NCI-H2171 treated with DMSO at 0.1 percent for 48 hours (cell line): ENCODE measurements around the gene GDPD4.

Experiments
- DNase-seq: peaks from one replicate; lab custom pipeline; 2025; lab: John Stamatoyannopoulos, UW

GDPD4 gene

DNA sequence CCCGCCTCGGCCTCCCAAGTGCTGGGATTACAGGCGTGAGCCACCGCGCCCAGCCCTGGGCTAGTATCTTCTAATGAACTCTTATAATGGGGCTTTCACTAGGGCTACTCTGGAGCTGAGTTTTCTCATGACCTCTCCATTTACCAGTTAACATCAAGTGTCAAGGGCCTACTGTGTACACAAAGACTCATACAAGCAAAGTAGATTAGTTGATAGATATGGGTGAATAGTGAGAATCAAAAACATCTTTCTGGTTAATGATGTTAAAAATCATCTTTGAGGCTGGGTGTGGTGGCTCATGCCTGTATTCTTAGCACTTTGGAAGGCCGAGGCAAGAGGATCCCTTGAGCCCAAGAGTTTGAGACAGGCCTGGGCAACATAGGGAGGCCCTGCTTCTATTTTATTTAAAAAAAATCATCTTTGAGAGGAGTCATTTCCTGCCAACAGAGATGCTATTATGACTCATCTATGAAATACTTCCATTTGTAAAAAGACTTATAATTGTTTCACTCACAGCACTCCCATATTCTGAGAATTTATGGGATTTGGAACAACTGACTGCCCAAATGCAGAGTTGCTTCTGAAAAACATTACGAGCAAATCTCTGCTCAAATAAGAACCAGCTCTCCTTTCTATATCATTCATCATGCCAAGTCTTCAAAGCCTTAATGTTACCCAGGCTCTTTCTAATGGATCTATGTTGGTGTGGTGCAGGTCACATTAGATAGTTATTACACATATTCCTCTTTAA is 57.0 kb downstream of the GDPD4 start:
- no peak for DNase-seq

GRCh38 chr11:77236901-77237300 is 64.6 kb downstream of the GDPD4 start:
- DNase-seq = no peak

DNA sequence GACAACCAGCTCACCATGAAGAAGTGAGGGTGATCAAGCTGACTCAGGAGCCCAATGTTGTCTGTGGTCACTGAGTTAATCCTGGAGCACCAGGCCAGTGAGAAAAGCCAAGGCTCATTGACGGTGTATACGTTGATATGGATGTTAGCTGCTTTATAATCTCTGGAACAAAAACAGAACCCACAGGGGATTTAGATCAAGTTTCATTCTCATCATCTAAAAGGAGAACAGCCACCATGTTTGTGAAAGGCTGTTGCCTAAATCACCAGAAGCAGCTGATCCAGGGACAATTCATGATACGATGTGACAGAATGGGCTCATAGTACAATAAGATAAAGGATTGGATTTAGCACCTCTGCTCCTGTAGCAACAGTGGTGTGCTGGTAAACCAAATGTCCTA is 68.5 kb downstream of the GDPD4 start:
- DNase-seq = no peak

- no peak for DNase-seq
Observed at GRCh38 chr11:77232242-77232641, 69.2 kb downstream of the GDPD4 start.

DNA sequence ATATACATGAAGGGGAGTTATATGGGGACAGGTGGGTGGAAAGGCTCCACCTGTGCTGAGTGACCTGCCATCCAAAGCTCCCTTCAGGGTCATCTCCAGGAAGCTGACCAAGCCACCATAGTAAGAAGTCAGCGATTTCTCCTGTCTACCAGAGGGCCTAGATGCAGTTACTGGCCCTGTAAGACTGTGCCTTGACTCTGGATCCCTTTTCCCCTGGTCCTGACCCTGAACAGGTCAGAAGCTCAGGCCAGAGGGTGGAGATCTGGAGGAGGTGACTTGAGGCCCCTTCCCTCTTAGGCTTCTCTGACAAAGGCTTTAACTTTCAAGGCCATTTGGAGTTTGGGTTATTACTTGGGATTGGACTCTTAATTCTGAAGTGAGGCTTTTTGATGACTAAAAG is 69.7 kb downstream of the GDPD4 start:
- no peak for DNase-seq

GRCh38 chr11:77230878-77231605 is 70.4 kb downstream of the GDPD4 start:
- DNase-seq = no peak

DNA sequence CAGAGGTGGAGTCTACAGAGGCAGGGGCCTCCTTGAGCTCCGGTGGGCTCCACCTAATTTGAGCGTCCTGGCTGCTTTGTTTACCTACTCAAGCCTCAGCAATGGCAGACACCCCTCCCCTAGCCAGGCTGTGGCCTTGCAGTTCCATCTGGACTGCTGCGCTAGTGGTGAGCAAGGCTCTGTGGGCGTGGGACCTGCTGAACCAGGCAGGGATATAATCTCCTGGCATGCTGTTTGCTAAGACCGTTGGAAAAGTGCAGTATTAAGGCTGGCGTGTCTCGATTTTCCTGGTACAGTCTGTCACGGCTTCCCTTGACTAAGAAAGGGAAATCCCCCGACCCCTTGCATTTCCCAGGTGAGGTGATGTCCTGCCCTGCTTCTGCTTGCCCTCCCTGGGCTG is 77.7 kb downstream of the GDPD4 start:
- DNase-seq = no peak

DNA sequence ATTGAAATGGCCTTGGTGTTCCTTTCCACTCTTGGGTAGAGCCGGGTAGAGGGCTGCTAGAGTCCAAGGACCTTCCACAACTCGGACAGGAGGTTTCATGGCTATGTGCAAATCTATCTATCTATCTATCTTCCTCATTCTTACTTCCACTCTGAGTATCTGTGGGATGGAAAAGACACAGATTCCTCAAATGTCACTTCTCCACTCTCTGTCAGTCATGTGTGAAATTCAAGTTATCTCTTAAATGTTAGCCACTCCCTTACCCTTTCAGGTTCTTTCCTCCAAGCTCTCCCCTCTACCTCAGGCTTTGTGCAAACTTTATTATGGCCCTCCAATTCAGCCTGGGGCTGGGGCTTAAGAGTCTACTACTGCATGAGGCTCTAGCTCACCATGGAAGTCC is 84.3 kb downstream of the GDPD4 start:
- no peak for DNase-seq

GRCh38 chr11:77215106-77215505 is 86.4 kb downstream of the GDPD4 start:
- no peak for DNase-seq

DNA sequence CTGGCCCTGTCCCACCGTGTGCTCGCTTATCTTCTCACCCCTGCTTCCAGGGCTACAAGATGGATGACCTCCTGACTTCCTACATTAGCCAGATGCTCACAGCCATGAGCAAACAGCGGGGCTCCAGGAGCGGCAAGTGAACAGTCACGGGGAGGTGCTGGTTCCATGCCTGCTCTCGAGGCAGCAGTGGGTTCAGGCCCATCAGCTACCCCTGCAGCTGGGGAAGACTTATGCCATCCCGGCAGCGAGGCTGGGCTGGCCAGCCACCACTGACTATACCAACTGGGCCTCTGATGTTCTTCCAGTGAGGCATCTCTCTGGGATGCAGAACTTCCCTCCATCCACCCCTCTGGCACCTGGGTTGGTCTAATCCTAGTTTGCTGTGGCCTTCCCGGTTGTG is 86.9 kb downstream of the GDPD4 start:
- no peak for DNase-seq

DNA sequence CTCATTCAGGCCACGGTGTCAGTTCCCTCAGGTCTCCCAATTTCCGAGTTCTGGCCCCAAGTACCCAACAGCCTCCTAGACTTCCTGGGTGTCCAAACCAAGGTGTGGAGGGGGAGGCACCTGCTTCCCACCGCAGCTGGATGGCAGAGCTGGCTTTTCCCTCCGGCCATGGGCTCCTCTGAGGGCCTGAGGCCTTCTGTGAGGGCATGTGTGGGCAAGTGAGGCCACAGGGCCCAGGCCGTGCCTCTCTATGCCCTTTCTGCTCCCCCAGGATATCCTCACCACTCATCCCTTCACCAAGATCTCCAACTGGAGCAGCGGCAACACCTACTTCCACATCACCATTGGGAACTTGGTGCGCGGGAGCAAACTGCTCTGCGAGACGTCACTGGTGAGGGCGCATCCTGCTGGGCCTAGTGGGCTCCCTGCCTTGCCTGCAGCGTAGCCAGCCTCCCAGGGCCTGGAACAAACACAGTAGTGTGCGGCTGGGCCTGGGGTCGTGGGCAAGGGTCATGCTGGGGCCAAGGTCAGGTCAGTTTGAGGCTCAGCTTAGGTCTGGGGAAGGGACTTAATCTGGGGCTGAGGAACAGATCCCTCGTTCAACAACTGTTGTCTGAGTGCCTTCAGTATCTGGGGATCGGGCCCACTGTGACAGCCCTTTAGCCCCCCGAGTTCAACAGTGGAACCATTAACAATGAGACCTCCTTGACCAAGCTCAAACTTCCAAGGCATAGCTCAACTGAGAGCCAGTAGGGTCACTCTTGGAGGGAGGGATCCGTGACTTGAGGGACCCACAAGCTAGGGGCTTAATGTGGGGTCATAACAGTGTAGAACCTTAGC is 87.7 kb downstream of the GDPD4 start:
- DNase-seq = no peak

- no peak for DNase-seq
Observed at GRCh38 chr11:77213029-77213579, 88.4 kb downstream of the GDPD4 start.

DNA sequence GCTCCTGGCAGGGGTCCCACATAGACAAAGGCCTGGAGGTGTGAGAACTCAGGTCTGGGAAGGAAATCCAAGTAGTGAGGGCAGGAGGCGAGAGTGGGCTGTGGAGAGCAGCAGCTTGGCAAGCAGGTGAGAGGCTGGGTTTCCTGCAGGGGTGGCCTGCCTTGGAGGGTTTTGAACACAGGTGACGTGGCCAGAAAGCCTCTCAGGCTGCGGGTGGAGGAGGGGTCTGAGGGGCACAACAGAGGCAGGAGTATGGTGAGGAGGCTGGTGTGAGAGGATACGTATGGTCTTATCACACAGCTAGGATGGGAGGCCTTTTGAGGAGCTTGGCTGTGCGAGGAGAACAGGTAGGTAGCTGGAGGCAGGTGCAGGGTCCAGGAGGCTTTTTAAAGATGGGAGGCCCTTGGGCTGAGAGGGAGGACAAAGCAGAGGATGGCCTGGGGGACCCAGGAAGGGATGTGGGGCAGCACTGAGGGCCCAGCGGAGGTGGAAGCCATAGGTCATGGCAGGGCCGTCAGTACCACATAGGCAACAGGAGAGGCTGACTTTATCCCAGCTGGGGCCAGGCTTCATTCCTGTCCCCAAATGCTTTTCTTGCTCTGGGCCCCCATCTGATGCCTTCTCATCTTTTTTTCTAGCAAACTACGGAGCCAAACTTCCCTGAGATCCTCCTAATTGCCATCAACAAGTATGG is 89.0 kb downstream of the GDPD4 start:
- DNase-seq = no peak

GRCh38 chr11:77211594-77212251 is 89.8 kb downstream of the GDPD4 start:
- no peak for DNase-seq

- DNase-seq = no peak
Observed at GRCh38 chr11:77211040-77211451, 90.4 kb downstream of the GDPD4 start.

DNA sequence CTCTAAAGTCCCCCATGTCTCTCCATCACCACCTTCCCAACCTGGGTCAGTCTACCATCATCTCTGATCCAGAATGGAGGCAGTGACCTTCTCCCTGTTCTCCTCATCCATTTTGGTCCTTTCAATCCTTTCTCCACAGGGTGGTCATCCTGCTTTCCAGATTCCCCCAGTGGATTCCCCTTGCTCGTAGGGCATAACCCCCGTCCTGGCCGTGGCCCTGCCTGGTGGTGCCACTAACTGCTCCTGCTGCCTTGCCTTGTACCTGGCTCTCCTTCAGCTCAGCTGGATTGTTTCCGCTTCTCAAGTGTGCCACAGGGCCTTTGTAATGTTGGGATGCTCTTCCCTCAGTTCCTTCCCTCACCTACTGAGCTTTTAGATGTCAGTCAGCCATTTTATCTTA is 91.8 kb downstream of the GDPD4 start:
- DNase-seq = no peak

DNA sequence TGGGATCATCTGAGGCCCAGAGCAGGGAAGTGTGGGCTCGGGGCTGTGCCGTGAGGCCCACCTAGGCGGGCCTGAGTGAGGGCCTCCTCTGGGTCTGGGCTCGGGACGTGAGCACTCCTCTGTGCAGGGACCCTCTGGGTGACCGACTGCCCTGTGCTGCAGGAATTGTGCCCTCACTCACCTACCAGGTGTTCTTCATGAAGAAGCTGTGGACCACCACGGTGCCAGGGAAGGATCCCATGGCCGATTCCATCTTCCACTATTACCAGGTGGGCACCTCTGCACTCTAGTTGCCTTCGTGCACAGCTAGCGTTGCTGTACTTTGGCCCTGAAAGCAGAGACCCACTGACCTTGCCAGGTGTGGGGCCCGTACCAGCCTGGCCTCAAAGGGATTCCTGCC is 93.0 kb downstream of the GDPD4 start:
- DNase-seq = no peak

DNA sequence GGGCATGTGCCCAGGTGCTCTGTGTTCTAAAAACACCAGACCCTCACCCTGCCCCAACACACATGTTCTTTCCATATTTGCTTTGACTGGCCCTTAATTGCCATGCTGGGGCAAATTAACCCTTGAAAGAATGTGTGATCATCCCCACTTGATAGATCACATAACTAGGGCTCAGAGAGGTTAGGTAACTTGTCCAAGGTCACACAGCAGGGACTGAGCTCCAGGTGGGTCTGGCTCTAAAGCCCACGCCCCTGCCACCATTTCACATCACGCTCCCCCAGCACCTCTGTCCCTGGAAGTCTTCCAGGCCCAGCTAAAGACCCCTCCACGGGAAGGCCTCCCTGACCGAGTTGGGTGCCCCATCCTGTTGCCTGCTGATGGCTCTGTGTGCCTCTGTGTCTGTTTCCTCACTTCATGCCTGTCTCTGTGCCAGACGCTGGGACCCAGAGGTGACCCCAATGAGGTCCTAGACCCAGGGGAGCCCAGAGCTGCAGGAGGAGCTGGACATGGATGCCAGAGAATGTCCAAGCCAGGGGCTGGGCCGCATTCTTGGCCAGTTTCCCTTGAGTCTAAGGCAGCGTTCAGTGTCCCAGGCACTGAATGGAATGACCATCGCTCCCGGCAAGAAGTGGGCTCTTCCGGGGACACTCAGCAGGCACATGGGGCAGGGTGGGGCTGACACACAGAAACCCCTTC is 93.7 kb downstream of the GDPD4 start:
- no peak for DNase-seq

DNA sequence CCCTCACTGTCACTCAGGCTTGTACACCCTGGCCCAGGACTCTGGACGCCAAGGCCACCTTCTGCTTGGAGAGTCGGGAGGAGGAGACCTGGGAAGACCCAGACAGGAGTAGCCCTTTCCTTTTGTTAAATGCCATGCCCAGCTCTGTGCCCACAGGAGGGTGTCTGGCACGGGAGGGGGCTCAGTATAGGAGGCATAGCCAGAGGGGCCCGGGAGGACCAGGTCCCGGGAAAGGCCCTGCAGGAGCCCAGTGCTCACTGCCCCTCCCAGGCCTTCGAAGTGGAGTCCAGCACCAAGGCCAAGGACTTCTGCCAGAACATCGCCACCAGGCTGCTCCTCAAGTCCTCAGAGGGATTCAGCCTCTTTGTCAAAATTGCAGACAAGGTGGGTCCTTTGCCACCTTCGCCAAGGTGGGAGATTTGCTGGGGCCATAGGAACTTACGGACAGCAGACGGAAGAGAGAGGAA is 94.4 kb downstream of the GDPD4 start:
- no peak for DNase-seq

- DNase-seq = no peak
Observed at GRCh38 chr11:77206264-77207018, 95.0 kb downstream of the GDPD4 start.
